Caco-2 (cell line): ENCODE data around the gene C17orf78. TPM values are rescaled to one million over a fixed set of nuclear protein-coding genes. Genes with fewer than 3 reads are reported as not detected.

Experiments used
- BruUV-seq: library from RNA; stranded (reverse); fragments of 400-500 nt; replicated peaks from 2 replicates; lab custom pipeline; 2021; lab: Mats Ljungman, UMichigan
- CTCF ChIA-PET: fragments of 300-600 bp; sonication (Branson Sonifier 250); formaldehyde crosslinking; loops from one replicate; lab custom pipeline; 2022; ENCODE audit warnings: antibody characterized with exemption; lab: Charles Lee
- POLR2A ChIA-PET: fragments of 300-600 bp; sonication (Branson Sonifier 250); formaldehyde crosslinking; loops from one replicate; lab custom pipeline; 2022; ENCODE audit warnings: antibody characterized with exemption; lab: Charles Lee
- DNase-seq, 2 experiments: peaks; one replicate each; pipeline versions ENCODE4 v3.0.0 to v3.0.0-alpha.2; 2020 to 2022
- H3K27me3 ChIP-seq: replicated peaks from 2 replicates; pipeline ENCODE4 v1.6.0; 2011; ENCODE audit warnings: low read length; ENCODE audit not compliant: control insufficient read depth, insufficient read depth
- H3K36me3 ChIP-seq: 2 replicates; pipeline ENCODE4 v1.5.1; 2011; ENCODE audit warnings: low read length; ENCODE audit not compliant: control insufficient read depth, insufficient read depth
- H3K4me1 ChIP-seq: fragments of 250-450 bp; sonication (Bioruptor Pico); 2 replicates; pipeline ENCODE4 v1.5.1; 2020; ENCODE audit warnings: mild to moderate bottlenecking
- H3K4me3 ChIP-seq: 2 replicates; pipeline ENCODE4 v1.5.1; 2011; ENCODE audit warnings: low read depth, mild to moderate bottlenecking, control low read depth, low read length
- H3K9me3 ChIP-seq: fragments of 250-450 bp; sonication (Bioruptor Pico); 2 replicates; pipeline ENCODE4 v1.5.1; 2020; ENCODE audit warnings: mild to moderate bottlenecking, moderate library complexity
- H3K27ac Mint-ChIP-seq: one replicate; pipeline ENCODE4 v1.8.0; 2022; ENCODE audit warnings: mixed read lengths; ENCODE audit not compliant: unreplicated experiment
- H3K27me3 Mint-ChIP-seq: one replicate; pipeline ENCODE4 v1.8.0; 2022; ENCODE audit warnings: mixed read lengths; ENCODE audit not compliant: insufficient read depth, unreplicated experiment
- H3K36me3 Mint-ChIP-seq: one replicate; pipeline ENCODE4 v1.8.0; 2022; ENCODE audit warnings: mild to moderate bottlenecking, mixed read lengths; ENCODE audit not compliant: insufficient read depth, unreplicated experiment
- H3K4me1 Mint-ChIP-seq: one replicate; pipeline ENCODE4 v1.8.0; 2022; ENCODE audit warnings: low read depth, mixed read lengths; ENCODE audit not compliant: unreplicated experiment
- H3K4me3 Mint-ChIP-seq: one replicate; pipeline ENCODE4 v1.8.0; 2022; ENCODE audit warnings: mild to moderate bottlenecking, moderate library complexity, mixed read lengths; ENCODE audit not compliant: unreplicated experiment
- H3K9me3 Mint-ChIP-seq: one replicate; pipeline ENCODE4 v1.8.0; 2022; ENCODE audit warnings: mixed read lengths; ENCODE audit not compliant: unreplicated experiment
- CTCF ChIP-seq, 2 experiments: fragments of 200-600 bp in 1 of 2; IDR thresholded peaks; 1 replicate in 1 of 2; 2 replicates in 1 of 2; pipeline versions ENCODE4 v1.5.1 to v1.8.0; 2011 to 2022; ENCODE audit warnings: antibody characterized with exemption in 1 of 2, control low read depth in 1 of 2, inconsistent platforms in 1 of 2, low read depth in 1 of 2, low read length in 1 of 2, mild to moderate bottlenecking in 1 of 2, moderate library complexity in 1 of 2; ENCODE audit not compliant: insufficient read depth in 1 of 2, severe bottlenecking in 1 of 2, unreplicated experiment in 1 of 2
- intact Hi-C: fragments of 100-400 bp; cut with micrococcal nuclease; formaldehyde crosslinking; loops from one replicate; pipeline ENCODE4 v1.10.0; 2022; ENCODE audit not compliant: unreplicated experiment
- total RNA-seq: library from RNA; stranded (reverse); gene quantifications from 2 replicates; pipeline ENCODE4 v1.2.3, GENCODE V29; 2022

Gene C17orf78
- total RNA-seq, 1 experiment from 2014 or later = not detected

- no TSS peak for BruUV-seq
- no peak overlapping the region for H3K4me3 Mint-ChIP-seq
- H3K27me3 Mint-ChIP-seq = no peaks in the 10 kb centered on the region
- no peak overlapping the region for H3K4me3 ChIP-seq
- no peak overlapping the region for H3K27ac Mint-ChIP-seq
- intact Hi-C loops = no loop called here
- no peaks in the 10 kb centered on the region for H3K9me3 Mint-ChIP-seq
- H3K4me1 Mint-ChIP-seq = peaks cover 6% of the 10 kb centered on the region
- no peak for TF ChIP-seq CTCF (IDR thresholded peaks at IDR 0.05; ENCODE audit: insufficient read depth in 1 of 2, low read depth in 1 of 2, low read length in 1 of 2, severe bottlenecking in 1 of 2, unreplicated experiment in 1 of 2)
- DNase-seq = no peak
- no peaks in the 10 kb centered on the region for H3K36me3 Mint-ChIP-seq
- H3K4me1 ChIP-seq = peaks cover 15% of the 10 kb centered on the region; the same call in 1 of the 2 replicates
- H3K36me3 ChIP-seq = no peaks in the 10 kb centered on the region
- CTCF ChIA-PET = no interaction called here
- no peaks in the 10 kb centered on the region for H3K9me3 ChIP-seq
- H3K27me3 ChIP-seq = no peaks in the 10 kb centered on the region
- POLR2A ChIA-PET = no interaction called here
These were observed 6.3 kb downstream of the C17orf78 start for GRCh38 chr17:37382056-37382455.

DNA sequence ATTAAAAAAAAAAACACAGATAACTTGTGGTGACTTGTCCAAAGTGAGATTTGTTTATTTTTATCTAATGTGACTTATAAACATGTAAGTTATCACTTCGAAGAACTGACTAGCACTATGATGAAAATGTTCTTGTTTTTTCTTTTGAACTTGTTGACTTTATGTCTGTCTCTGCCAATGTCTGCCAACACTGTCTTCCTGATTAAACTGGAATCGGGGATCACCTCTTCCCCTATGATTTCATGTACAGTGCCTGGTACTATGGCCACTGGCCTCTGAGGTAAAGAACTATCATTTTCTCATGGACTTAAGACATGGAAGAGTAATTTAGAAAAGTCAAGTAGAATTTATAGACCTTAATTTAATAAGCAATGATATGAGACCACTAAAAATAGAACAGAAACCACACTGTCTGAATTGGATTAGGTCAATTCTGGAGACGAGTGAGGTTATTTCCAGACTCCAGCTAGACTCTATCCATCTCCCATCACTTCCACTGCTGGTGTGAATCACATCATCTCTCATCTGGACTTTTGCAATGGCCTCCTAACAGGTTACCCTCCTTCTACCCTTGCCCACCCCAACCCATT lies 8.9 kb downstream of the C17orf78 start:
- Mint-ChIP-seq H3K27ac (no peak overlapping the region), H3K27me3 (no peaks in the 10 kb centered on the region), H3K36me3 (no peaks in the 10 kb centered on the region), H3K4me1 (peaks cover 6% of the 10 kb centered on the region), H3K4me3 (no peak overlapping the region), H3K9me3 (no peaks in the 10 kb centered on the region)
- DNase-seq = no peak
- POLR2A ChIA-PET = no interaction called here
- no peaks in the 10 kb centered on the region for H3K9me3 ChIP-seq
- intact Hi-C loops = no loop called here
- no peak for TF ChIP-seq CTCF (IDR thresholded peaks at IDR 0.05; ENCODE audit: insufficient read depth in 1 of 2, low read depth in 1 of 2, low read length in 1 of 2, severe bottlenecking in 1 of 2, unreplicated experiment in 1 of 2)
- no peaks in the 10 kb centered on the region for H3K27me3 ChIP-seq
- H3K4me1 ChIP-seq = peaks cover 5% of the 10 kb centered on the region; the same call in 1 of the 2 replicates
- BruUV-seq = no TSS peak
- no peak overlapping the region for H3K4me3 ChIP-seq
- no peaks in the 10 kb centered on the region for H3K36me3 ChIP-seq
- CTCF ChIA-PET = interaction anchor here (2.7 kb wide), 1 partner anchor 11 kb away, joined by 21 read pairs; no protein-coding TSS in a partner anchor

DNA sequence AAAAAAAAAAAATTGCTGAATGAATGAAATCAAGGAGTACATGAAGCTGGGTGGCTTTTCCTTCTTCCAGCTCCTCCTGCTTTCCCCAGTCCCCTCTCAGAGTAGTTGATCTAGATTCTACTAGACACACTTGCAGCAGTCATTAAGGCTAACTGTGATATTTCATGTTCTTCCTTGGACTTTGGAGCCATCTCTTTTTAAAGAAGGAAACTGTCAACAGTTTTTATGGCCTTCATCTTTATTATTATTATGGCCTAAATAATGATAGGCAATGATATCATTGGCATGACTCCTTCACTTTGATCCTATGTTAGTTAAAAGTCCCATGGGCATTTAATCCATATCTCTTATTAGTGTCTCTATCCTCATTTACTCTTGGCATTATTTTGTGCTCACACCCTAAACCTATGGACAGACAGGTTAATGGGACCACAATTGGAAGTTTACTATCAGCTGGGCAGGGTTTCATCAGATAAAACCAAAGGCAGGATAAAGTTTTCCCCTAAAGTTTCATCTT lies 9.7 kb downstream of the C17orf78 start:
- Histone ChIP-seq H3K36me3 (no peaks in the 10 kb centered on the region), H3K4me3 (no peak overlapping the region), H3K4me1 (peaks cover 5% of the 10 kb centered on the region; the same call in 1 of the 2 replicates), H3K27me3 (no peaks in the 10 kb centered on the region), H3K9me3 (no peaks in the 10 kb centered on the region)
- H3K4me1 Mint-ChIP-seq = peaks cover 6% of the 10 kb centered on the region
- POLR2A ChIA-PET = no interaction called here
- no peaks in the 10 kb centered on the region for H3K36me3 Mint-ChIP-seq
- no peaks in the 10 kb centered on the region for H3K9me3 Mint-ChIP-seq
- no peak for DNase-seq
- TF ChIP-seq CTCF (IDR thresholded peaks at IDR 0.05; ENCODE audit: insufficient read depth in 1 of 2, low read depth in 1 of 2, low read length in 1 of 2, severe bottlenecking in 1 of 2, unreplicated experiment in 1 of 2) = no peak
- intact Hi-C loops = no loop called here
- no peaks in the 10 kb centered on the region for H3K27me3 Mint-ChIP-seq
- no peak overlapping the region for H3K4me3 Mint-ChIP-seq
- CTCF ChIA-PET = interaction anchor here (0.6 to 2.7 kb wide), 2 partner anchors 12 to 112 kb away, joined by 3 to 21 read pairs; no protein-coding TSS in a partner anchor
- no TSS peak for BruUV-seq
- H3K27ac Mint-ChIP-seq = no peak overlapping the region
